Astrocyte (in vitro differentiated cells and primary cell): Measurements from ENCODE around the gene OR2W3.

ENCODE experiments used
- EZH2 ChIP-seq: IDR thresholded peaks from 2 replicates; pipeline ENCODE4 v1.6.1; 2012; ENCODE audit warnings: mild to moderate bottlenecking, low read length, inconsistent platforms; ENCODE audit not compliant: insufficient read depth
- TF ChIP-seq, protein P1 (sequence below): IDR thresholded peaks from 2 replicates; pipeline ENCODE4 v1.5.1; 2011; ENCODE audit warnings: low read depth, mild to moderate bottlenecking, inconsistent platforms, low read length, moderate library complexity; ENCODE audit not compliant: insufficient read depth

DNA sequence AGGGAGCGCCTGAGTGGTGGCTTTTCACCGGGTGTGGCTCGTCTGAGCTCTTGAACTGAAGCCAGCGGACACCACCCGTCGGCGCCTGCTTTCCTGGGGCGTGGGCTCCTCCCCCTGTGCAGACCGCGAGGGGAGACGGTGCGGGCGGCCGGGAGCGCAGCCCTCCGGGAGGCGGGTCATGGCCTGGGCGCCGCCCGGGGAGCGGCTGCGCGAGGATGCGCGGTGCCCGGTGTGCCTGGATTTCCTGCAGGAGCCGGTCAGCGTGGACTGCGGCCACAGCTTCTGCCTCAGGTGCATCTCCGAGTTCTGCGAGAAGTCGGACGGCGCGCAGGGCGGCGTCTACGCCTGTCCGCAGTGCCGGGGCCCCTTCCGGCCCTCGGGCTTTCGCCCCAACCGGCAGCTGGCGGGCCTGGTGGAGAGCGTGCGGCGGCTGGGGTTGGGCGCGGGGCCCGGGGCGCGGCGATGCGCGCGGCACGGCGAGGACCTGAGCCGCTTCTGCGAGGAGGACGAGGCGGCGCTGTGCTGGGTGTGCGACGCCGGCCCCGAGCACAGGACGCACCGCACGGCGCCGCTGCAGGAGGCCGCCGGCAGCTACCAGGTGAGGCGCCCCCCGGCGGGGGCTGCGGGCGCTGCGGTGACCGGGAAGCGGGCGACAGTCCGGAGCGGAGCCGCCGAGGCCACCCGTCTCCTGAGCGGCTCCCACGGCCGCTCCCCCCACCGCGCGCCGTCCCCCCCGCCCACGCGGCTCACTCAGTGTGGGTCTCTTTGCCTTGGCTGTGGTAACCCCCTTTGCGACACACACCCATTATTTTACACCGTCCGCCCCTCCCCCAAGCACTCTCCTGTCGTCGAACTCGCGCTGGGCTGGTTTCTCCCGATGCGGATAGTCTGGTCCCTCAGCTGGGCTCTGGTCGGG is 38.1 kb upstream of the OR2W3 start, which contains the start of gene TRIM58:
- TF ChIP-seq, protein P1, sequence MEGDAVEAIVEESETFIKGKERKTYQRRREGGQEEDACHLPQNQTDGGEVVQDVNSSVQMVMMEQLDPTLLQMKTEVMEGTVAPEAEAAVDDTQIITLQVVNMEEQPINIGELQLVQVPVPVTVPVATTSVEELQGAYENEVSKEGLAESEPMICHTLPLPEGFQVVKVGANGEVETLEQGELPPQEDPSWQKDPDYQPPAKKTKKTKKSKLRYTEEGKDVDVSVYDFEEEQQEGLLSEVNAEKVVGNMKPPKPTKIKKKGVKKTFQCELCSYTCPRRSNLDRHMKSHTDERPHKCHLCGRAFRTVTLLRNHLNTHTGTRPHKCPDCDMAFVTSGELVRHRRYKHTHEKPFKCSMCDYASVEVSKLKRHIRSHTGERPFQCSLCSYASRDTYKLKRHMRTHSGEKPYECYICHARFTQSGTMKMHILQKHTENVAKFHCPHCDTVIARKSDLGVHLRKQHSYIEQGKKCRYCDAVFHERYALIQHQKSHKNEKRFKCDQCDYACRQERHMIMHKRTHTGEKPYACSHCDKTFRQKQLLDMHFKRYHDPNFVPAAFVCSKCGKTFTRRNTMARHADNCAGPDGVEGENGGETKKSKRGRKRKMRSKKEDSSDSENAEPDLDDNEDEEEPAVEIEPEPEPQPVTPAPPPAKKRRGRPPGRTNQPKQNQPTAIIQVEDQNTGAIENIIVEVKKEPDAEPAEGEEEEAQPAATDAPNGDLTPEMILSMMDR = no peak
- no peak for TF ChIP-seq EZH2
